Measurements from ENCODE around the gene STMN3. TPM values are rescaled to one million over a fixed set of nuclear protein-coding genes. Genes with fewer than 3 reads are reported as not detected.
A peak's percentile ranks its signal among the peaks of the same experiment; 100 is the strongest.
"Not testable (repeated sequence)": the region's sequence is repeated elsewhere in the genome, so short reads cannot be mapped to it uniquely, and the experiment has no call there.

Gene STMN3
- total and polyA plus RNA-seq, 8 donors, result 4.4 to 37.8 (median 9.7) TPM

- intact Hi-C loops (cut with DNase I), result no loop called here
- FAIRE-seq (no peak), ATAC-seq (peak; percentile 89 to 92 (median 90)), DNase-seq (peak; percentile 92 to 99 (median 96))
- Histone ChIP-seq H3K9me3 (no peaks in the 10 kb centered on the region), H3K27ac (peak overlapping the region; percentile 68 to 83 (median 79)), H3K27me3 (no peaks in the 10 kb centered on the region), H3K36me3 (no peaks in the 10 kb centered on the region), H3K4me1 (no peaks in the 10 kb centered on the region), H3K4me3 (peak overlapping the region; percentile 48 to 68 (median 61))
- 1 to 2% methylated on average over 53 to 86 of the region's 86 CpGs for WGBS, 2 donors
- peak; percentile 14 to 32 (median 25) for TF ChIP-seq CTCF (IDR thresholded peaks at IDR 0.05)
Measured at GRCh38 chr20:63641792-63642523, 11.3 kb downstream of the STMN3 start.

- Histone ChIP-seq H3K27ac (peak overlapping the region in 3 of 4 donors; percentile 56 to 80 (median 76)), H3K36me3 (no peaks in the 10 kb centered on the region), H3K9me3 (no peaks in the 10 kb centered on the region), H3K27me3 (no peaks in the 10 kb centered on the region), H3K4me3 (peak overlapping the region; percentile 5 to 68 (median 44)), H3K4me1 (no peaks in the 10 kb centered on the region)
- TF ChIP-seq CTCF (IDR thresholded peaks at IDR 0.05), result no peak
- WGBS, 2 donors, result 0 to 8% methylated on average over 23 to 42 of the region's 47 CpGs
- peak; percentile 39 to 49 (median 41) for ATAC-seq
- peak in 1 of 6 donors; percentile 72 for DNase-seq
- no peak for FAIRE-seq
- intact Hi-C loops (cut with DNase I), result no loop called here
Measured at GRCh38 chr20:63641146-63641791, 12.0 kb downstream of the STMN3 start.

GRCh38 chr20:63640686-63641085, 12.5 kb downstream of the STMN3 start:
- H3K27me3 ChIP-seq; H3K36me3 ChIP-seq; FAIRE-seq; H3K4me3 ChIP-seq; ATAC-seq; intact Hi-C loops (cut with DNase I); H3K27ac ChIP-seq; H3K4me1 ChIP-seq; H3K9me3 ChIP-seq: not testable (repeated sequence)
- DNase-seq, result peak in 3 of 6 donors; percentile 31 to 62 (median 35)
- WGBS, 2 donors, result 61 to 69% methylated on average over 7 to 17 of the region's 17 CpGs

DNA sequence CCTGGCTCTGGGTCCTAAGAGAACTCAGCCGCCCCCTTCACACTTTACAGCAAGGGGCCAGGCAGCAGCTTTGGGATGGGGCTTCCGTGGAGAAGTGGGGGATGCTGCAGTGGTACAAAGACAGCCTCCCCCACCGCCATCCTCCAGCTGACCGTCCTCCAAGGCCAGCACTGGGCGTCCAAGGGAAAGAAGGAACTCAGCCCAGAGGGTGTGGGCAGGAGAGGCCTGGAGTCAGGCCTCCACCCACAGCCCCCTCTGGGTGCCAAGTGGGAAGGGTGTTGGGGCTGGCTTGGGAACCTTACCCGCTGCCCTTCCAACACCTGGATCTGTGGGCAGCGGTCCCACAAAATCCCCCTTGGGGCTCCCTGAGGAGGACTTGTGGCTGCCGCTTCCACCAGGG, 13.1 kb downstream of the STMN3 start:
- no peak for FAIRE-seq
- 91 to 94% methylated on average over 8 of the region's 8 CpGs for WGBS, 2 donors

More for the DNA sequence above, 13.1 kb downstream of the STMN3 start:
- H3K4me1 ChIP-seq, result no peaks in the 10 kb centered on the region
- intact Hi-C loops (cut with DNase I), result no loop called here
- H3K27ac ChIP-seq, result no peak overlapping the region
- no peaks in the 10 kb centered on the region for H3K27me3 ChIP-seq
- no peak for DNase-seq
- no peak for ATAC-seq
- H3K4me3 ChIP-seq, result no peak overlapping the region
- no peaks in the 10 kb centered on the region for H3K9me3 ChIP-seq
- no peaks in the 10 kb centered on the region for H3K36me3 ChIP-seq
- no peak for TF ChIP-seq CTCF (IDR thresholded peaks at IDR 0.05)
